Measurements from ENCODE around the gene TOX4. TPM values are rescaled to one million over a fixed set of nuclear protein-coding genes. Genes with fewer than 3 reads are reported as not detected.
"Not testable (repeated sequence)": the region's sequence is repeated elsewhere in the genome, so short reads cannot be mapped to it uniquely, and the experiment has no call there.

TOX4 gene
- polyA plus RNA-seq, 1 experiment, result 141 TPM

DNA sequence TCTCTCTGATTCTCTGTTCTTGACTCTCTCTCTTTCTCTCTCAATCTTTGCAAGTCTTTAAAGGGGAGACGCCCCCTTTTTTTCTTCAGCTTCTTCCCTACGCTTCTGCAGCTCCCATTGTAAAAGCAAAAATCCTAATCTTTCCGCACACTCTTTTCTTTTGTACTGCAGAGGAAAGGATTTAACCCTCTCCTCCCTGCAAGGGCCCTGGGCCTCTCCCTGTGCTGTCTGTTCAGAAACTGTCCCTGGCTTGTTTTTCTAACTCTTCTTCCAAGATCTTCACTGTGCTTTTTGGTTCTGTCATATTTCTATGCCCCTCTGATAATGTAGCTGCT is 60.1 kb downstream of the TOX4 start:
- no peak for DNase-seq (ENCODE audit: low read depth)
- POLR2A ChIA-PET, result no interaction called here
- TF ChIP-seq, protein P1, sequence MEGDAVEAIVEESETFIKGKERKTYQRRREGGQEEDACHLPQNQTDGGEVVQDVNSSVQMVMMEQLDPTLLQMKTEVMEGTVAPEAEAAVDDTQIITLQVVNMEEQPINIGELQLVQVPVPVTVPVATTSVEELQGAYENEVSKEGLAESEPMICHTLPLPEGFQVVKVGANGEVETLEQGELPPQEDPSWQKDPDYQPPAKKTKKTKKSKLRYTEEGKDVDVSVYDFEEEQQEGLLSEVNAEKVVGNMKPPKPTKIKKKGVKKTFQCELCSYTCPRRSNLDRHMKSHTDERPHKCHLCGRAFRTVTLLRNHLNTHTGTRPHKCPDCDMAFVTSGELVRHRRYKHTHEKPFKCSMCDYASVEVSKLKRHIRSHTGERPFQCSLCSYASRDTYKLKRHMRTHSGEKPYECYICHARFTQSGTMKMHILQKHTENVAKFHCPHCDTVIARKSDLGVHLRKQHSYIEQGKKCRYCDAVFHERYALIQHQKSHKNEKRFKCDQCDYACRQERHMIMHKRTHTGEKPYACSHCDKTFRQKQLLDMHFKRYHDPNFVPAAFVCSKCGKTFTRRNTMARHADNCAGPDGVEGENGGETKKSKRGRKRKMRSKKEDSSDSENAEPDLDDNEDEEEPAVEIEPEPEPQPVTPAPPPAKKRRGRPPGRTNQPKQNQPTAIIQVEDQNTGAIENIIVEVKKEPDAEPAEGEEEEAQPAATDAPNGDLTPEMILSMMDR (IDR thresholded peaks at IDR 0.05; ENCODE audit: insufficient read depth, low read depth, low read length), result no peak
- CTCF ChIA-PET, result interaction anchor here (1.6 kb wide), 1 partner anchor 20 kb away, joined by 4 read pairs; no protein-coding TSS in a partner anchor
- H3K27me3 ChIP-seq (ENCODE audit: control insufficient read depth, insufficient read depth, low read length), result peaks cover 26% of the 10 kb centered on the region
- H3K36me3 ChIP-seq (ENCODE audit: control insufficient read depth, insufficient read depth, low read length), result no peaks in the 10 kb centered on the region
- no peak overlapping the region; the same call in 1 of the 2 replicates for H3K4me3 ChIP-seq (ENCODE audit: low read depth, low read length)

DNA sequence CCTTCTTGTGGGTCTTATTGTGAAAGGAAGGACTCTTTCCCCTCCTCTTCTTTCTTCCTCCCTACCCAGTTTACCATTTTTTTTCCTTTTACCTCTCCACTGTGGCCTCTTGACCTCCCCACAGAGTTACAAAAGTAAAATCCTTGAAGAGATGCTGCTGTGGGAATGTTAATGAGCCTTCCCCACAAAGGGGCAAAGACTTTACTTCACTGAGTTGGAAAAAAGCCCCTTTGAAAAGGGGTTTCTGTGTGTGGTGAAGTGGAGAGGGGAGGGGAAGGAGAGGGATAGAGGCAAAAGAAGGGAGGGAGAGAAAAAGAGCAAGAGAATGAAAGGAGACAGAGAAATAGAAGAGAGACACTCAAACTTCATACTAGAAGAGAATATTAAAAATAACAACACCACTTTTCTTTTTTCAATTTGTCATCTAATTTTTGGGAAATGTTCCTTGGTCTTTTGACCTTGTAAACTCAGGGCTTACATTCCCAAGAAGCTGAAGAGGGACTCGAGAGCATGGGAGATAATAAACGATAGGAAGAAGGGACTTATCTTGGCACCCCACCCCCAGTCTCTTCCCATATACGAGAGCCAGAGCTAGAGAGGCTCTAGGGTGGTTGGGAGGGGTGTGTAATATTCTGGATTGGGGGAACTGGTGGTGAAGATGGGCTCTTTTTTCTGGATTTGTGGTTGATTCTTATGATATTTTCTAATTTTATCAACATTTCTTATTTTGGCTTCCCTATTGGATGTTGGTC is 62.4 kb downstream of the TOX4 start:
- DNase-seq (ENCODE audit: low read depth), result no peak
- CTCF ChIA-PET, result interaction anchor here (1.5 kb wide), 1 partner anchor 75 kb away, joined by 3 read pairs; no protein-coding TSS in a partner anchor
- TF ChIP-seq, protein P1 (IDR thresholded peaks at IDR 0.05; ENCODE audit: insufficient read depth, low read depth, low read length), result no peak
- Histone ChIP-seq H3K27me3 (ENCODE audit: control insufficient read depth, insufficient read depth, low read length) (peaks cover 26% of the 10 kb centered on the region), H3K36me3 (ENCODE audit: control insufficient read depth, insufficient read depth, low read length) (no peaks in the 10 kb centered on the region), H3K4me3 (ENCODE audit: low read depth, low read length) (no peak overlapping the region)
- POLR2A ChIA-PET, result no interaction called here

DNA sequence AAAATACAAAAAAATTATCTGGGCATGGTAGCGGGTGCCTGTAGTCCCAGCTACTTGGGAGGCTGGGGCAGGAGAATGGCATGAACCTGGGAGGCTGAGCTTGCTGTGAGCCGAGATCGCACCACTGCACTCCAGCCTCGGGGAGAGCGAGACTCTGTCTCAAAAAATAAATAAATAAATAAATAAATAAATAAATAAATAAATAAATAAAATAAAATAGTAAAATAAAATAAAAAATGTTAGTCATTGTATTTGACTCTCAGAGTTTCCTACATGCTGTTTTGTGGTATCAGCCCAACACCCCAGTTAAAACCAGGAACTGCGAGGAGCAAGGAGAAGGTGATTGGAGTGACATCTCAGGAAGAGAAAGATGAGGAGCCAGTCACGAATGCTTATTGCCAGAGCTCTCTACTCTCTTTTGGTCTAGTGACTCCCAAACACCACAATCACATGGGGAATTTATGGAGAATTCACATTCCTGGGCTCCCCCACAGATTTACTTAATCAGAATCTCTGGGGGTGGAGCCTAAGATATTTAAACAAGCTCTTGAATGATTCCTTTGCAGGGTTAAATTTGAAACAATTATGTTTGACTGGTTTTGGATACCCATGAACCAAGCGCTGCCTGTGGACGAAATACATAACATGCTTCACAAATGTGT is 64.5 kb downstream of the TOX4 start:
- ChIA-PET POLR2A (no interaction called here), CTCF (no interaction called here)
- peaks cover 14% of the 10 kb centered on the region for H3K27me3 ChIP-seq (ENCODE audit: control insufficient read depth, insufficient read depth, low read length)
- H3K4me3 ChIP-seq (ENCODE audit: low read depth, low read length), result no peak overlapping the region
- H3K36me3 ChIP-seq (ENCODE audit: control insufficient read depth, insufficient read depth, low read length), result no peaks in the 10 kb centered on the region
- DNase-seq (ENCODE audit: low read depth), result no peak
- TF ChIP-seq, protein P1 (IDR thresholded peaks at IDR 0.05; ENCODE audit: insufficient read depth, low read depth, low read length), result no peak

DNA sequence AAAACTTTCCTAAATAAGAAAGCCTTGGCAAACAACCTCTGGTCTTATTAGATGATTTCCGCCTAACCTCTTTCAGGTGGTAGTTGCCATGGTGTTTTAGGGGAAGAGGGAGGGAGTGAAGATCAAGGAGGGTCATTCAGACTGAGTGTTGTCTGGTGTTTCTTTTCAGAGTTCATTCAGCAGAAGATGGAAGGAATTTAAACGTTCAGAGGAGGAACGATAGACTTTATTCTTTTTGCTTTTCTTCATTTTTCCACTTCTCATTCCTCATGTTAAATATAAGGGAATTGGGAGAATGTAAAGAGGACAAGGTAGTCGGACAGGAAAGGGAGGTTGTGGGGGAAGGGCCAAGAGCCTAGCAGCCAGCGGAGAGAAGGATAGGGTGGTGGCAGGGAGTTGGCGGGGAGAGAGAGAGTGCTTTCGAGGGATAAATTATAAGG is 66.5 kb downstream of the TOX4 start:
- CTCF ChIA-PET, result no interaction called here

DNA sequence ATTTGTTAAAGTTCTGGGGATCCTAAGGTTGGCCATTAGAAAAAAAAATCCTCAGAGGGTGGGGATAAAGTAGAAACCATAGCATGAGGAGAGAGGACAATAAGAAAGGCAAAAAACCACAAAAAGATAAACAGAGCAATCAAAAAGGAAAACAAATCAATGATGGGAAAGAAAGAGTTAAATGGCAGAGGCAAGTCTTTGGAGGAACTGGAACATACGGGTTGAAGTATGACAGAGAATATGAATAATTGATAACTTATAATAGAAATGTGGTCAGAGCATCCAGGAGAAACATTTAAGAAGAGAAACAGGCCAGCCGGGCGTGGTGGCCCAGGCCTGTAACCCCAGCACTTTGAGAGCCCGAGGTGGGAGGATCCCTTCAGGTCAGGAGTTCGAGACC is 67.0 kb downstream of the TOX4 start:
- TF ChIP-seq, protein P1 (IDR thresholded peaks at IDR 0.05; ENCODE audit: insufficient read depth, low read depth, low read length), result no peak
- no peak for DNase-seq (ENCODE audit: low read depth)
- H3K4me3 ChIP-seq (ENCODE audit: low read depth, low read length), result no peak overlapping the region
- CTCF ChIA-PET, result no interaction called here
- POLR2A ChIA-PET, result no interaction called here
- H3K27me3 ChIP-seq (ENCODE audit: control insufficient read depth, insufficient read depth, low read length), result peaks cover 3% of the 10 kb centered on the region; the same call in 1 of the 2 replicates
- no peaks in the 10 kb centered on the region for H3K36me3 ChIP-seq (ENCODE audit: control insufficient read depth, insufficient read depth, low read length)

More for the DNA sequence above, 66.5 kb downstream of the TOX4 start:
- H3K36me3 ChIP-seq (ENCODE audit: control insufficient read depth, insufficient read depth, low read length), result no peaks in the 10 kb centered on the region
- H3K27me3 ChIP-seq (ENCODE audit: control insufficient read depth, insufficient read depth, low read length), result peaks cover 4% of the 10 kb centered on the region; the same call in 1 of the 2 replicates
- H3K4me3 ChIP-seq (ENCODE audit: low read depth, low read length), result no peak overlapping the region
- POLR2A ChIA-PET, result no interaction called here
- TF ChIP-seq, protein P1 (IDR thresholded peaks at IDR 0.05; ENCODE audit: insufficient read depth, low read depth, low read length), result no peak
- DNase-seq (ENCODE audit: low read depth), result no peak

DNA sequence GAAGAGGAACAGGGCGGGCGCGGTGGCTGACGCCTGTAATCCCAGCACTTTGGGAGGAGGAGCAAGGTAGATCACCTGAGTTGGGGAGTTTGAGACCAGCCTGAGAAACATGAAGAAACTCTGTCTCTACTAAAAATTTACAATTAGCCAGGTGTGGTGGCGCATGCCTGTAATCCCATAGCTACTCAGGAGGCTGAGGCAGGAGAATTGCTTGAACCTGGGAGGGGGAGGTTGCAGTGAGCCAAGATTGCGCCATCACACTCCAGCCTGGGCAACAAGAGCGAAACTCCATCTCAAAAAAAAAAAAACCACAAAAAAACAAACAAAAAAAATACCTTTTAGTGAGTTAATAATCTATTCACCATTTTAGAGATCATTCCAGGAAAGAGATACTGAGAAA is 67.6 kb downstream of the TOX4 start:
- POLR2A ChIA-PET, CTCF ChIA-PET: not testable (repeated sequence)

More for the DNA sequence above, 67.6 kb downstream of the TOX4 start:
- not testable (repeated sequence) for DNase-seq (ENCODE audit: low read depth); H3K36me3 ChIP-seq (ENCODE audit: control insufficient read depth, insufficient read depth, low read length); H3K27me3 ChIP-seq (ENCODE audit: control insufficient read depth, insufficient read depth, low read length); H3K4me3 ChIP-seq (ENCODE audit: low read depth, low read length)

All from BJ (cell line).